ACHN (cell line): Measurements from ENCODE around the gene GNB1L.
A peak's percentile ranks its signal among the peaks of the same experiment; 100 is the strongest.

Experiments
- DNase-seq: peaks from one replicate; pipeline ENCODE4 v3.0.0-alpha.2; 2015
- in situ Hi-C: cut with HindIII; loops from 2 replicates; pipeline ENCODE4 v1.10.0; 2017; ENCODE audit warnings: low sequenced_read_pairs, low pct_ligation_motif_present, low pct_unique_long_range_greater_than_20kb

Gene GNB1L

GRCh38 chr22:19851291-19852176 is 3.1 kb downstream of the GNB1L start:
- in situ Hi-C loops: no loop called here
- DNase-seq: no peak

- no peak for DNase-seq
- in situ Hi-C loops: no loop called here
These were observed 3.9 kb downstream of the GNB1L start for GRCh38 chr22:19850763-19851109.

GRCh38 chr22:19849835-19850762 is 4.6 kb downstream of the GNB1L start:
- in situ Hi-C loops: no loop called here
- DNase-seq: no peak

GRCh38 chr22:19848298-19849224 is 6.1 kb downstream of the GNB1L start:
- in situ Hi-C loops: no loop called here
- peak; percentile 11 for DNase-seq

GRCh38 chr22:19847345-19847632 is 7.4 kb downstream of the GNB1L start:
- in situ Hi-C loops: no loop called here
- DNase-seq: no peak

- in situ Hi-C loops: no loop called here
- no peak for DNase-seq
These were observed 7.9 kb downstream of the GNB1L start for GRCh38 chr22:19846620-19847344.

- in situ Hi-C loops: no loop called here
- no peak for DNase-seq
These were observed 9.5 kb downstream of the GNB1L start for GRCh38 chr22:19845054-19845722.

- in situ Hi-C loops: no loop called here
- no peak for DNase-seq
These were observed 10.2 kb downstream of the GNB1L start for GRCh38 chr22:19844377-19845053.

- no peak for DNase-seq
These were observed 10.8 kb downstream of the GNB1L start for GRCh38 chr22:19843857-19844376.

GRCh38 chr22:19843107-19843856 is 11.4 kb downstream of the GNB1L start:
- no peak for DNase-seq

More at GRCh38 chr22:19843857-19844376, 10.8 kb downstream of the GNB1L start:
- in situ Hi-C loops: no loop called here

GRCh38 chr22:19842393-19843106 is 12.1 kb downstream of the GNB1L start:
- DNase-seq: no peak
- in situ Hi-C loops: no loop called here

More at GRCh38 chr22:19843107-19843856, 11.4 kb downstream of the GNB1L start:
- in situ Hi-C loops: no loop called here

- DNase-seq: no peak
- in situ Hi-C loops: no loop called here
These were observed 12.9 kb downstream of the GNB1L start for GRCh38 chr22:19841641-19842392.

GRCh38 chr22:19840955-19841640 is 13.6 kb downstream of the GNB1L start:
- in situ Hi-C loops: no loop called here
- no peak for DNase-seq

GRCh38 chr22:19840059-19840458 is 14.6 kb downstream of the GNB1L start:
- in situ Hi-C loops: no loop called here
- no peak for DNase-seq
